ENCODE results near the gene HNRNPK. TPM values are rescaled to one million over a fixed set of nuclear protein-coding genes. Genes with fewer than 3 reads are reported as not detected.

The HNRNPK gene
- total RNA-seq, 1 donor from 2014 or later, result 392 TPM

DNA sequence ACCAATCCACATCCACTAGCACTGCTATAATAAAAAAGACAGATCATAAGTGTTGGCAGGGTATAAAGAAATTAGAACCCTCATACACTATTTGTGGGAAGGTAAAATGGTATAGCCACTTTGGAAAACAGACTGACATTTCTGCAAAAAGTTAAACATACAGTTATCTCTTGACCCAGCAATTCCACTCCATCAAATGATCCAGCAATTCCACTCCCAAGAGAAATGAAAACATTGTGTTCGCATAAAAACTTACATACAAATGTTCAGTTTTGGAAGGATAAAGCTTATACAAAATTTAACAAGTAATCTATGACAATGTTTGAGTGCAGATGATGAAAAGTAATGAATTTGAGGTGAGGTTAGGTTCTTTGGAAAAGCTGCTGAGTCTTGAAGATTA lies 60.9 kb downstream of the HNRNPK start:
- DNase-seq (ENCODE audit: low spot score), result no peak
- TF ChIP-seq, protein P1, sequence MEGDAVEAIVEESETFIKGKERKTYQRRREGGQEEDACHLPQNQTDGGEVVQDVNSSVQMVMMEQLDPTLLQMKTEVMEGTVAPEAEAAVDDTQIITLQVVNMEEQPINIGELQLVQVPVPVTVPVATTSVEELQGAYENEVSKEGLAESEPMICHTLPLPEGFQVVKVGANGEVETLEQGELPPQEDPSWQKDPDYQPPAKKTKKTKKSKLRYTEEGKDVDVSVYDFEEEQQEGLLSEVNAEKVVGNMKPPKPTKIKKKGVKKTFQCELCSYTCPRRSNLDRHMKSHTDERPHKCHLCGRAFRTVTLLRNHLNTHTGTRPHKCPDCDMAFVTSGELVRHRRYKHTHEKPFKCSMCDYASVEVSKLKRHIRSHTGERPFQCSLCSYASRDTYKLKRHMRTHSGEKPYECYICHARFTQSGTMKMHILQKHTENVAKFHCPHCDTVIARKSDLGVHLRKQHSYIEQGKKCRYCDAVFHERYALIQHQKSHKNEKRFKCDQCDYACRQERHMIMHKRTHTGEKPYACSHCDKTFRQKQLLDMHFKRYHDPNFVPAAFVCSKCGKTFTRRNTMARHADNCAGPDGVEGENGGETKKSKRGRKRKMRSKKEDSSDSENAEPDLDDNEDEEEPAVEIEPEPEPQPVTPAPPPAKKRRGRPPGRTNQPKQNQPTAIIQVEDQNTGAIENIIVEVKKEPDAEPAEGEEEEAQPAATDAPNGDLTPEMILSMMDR (IDR thresholded peaks at IDR 0.05), result no peak
- Mint-ChIP-seq H3K4me1 (ENCODE audit: low read depth) (peaks cover 12% of the 10 kb centered on the region), H3K27ac (ENCODE audit: unreplicated experiment) (no peak overlapping the region), H3K9me3 (ENCODE audit: low read depth) (no peaks in the 10 kb centered on the region), H3K4me3 (ENCODE audit: unreplicated experiment) (no peak overlapping the region), H3K27me3 (ENCODE audit: low read depth) (no peaks in the 10 kb centered on the region), H3K36me3 (ENCODE audit: low read depth) (no peaks in the 10 kb centered on the region)

Small RNA genes within 50 kb of the gene (microRNA-seq; reads per million reads assigned to microRNA genes)
- gene MIR7-1 (ENCODE audit: borderline number of aligned reads), result 24.9 reads per million, percentile 40 among the genes with 10 or more reads in this experiment

Other genes with a start within 250 kb of the HNRNPK start
- gene GKAP1, start 162.4 kb downstream of the HNRNPK start, total RNA-seq, result 1.7 to 2.6 TPM (median 1.9 TPM) in 3 replicates
- 2.7 to 4.4 TPM (median 3.1 TPM) in 3 replicates for gene KIF27, start 58.8 kb downstream of the HNRNPK start, total RNA-seq
- gene RMI1, start 590 bp upstream of the HNRNPK start, total RNA-seq, result 7.7 to 9.1 TPM (median 7.9 TPM) in 3 replicates